H1 (cell line): ENCODE data around the gene DOCK1. TPM values are rescaled to one million over a fixed set of nuclear protein-coding genes. Genes with fewer than 3 reads are reported as not detected.

Experiments
- CTCF ChIA-PET: fragments of 300-600 bp; sonication (Branson Sonifier 250); formaldehyde crosslinking; loops from one replicate; lab custom pipeline; 2021; ENCODE audit not compliant: partially characterized antibody; lab: Charles Lee
- POLR2A ChIA-PET: fragments of 300-600 bp; sonication (Branson Sonifier 250); formaldehyde crosslinking; loops from one replicate; lab custom pipeline; 2021; ENCODE audit warnings: inconsistent platforms; ENCODE audit not compliant: partially characterized antibody; lab: Charles Lee
- DNase-seq, 2 experiments: peaks; one replicate each; pipeline versions ENCODE4 v3.0.0 to v3.0.0-alpha.2; 2010 to 2022; ENCODE audit warnings: low spot score in 2 of 2, low read depth in 1 of 2, mixed read lengths in 1 of 2
- FAIRE-seq: peaks from 2 replicates; lab custom pipeline; 2011; peaks lifted over from hg19 to GRCh38; lab: Jason Lieb, UNC
- H2AFZ ChIP-seq: 2 replicates; pipeline ENCODE4 v1.8.1; 2012; ENCODE audit warnings: low read length, inconsistent platforms
- H2AK5ac ChIP-seq: 2 replicates; pipeline ENCODE4 v1.6.1; 2013; ENCODE audit warnings: low read depth, low read length
- H2BK120ac ChIP-seq: replicated peaks from 2 replicates; pipeline ENCODE3; 2013; ENCODE audit warnings: low read depth, low read length, inconsistent platforms
- H2BK12ac ChIP-seq: 2 replicates; pipeline ENCODE4 v1.6.1; 2013; ENCODE audit warnings: low read depth, low read length
- H2BK15ac ChIP-seq: 2 replicates; pipeline ENCODE4 v1.6.1; 2013; ENCODE audit warnings: low read length
- H2BK20ac ChIP-seq: 2 replicates; pipeline ENCODE4 v1.6.1; 2013; ENCODE audit warnings: low read length
- H2BK5ac ChIP-seq: 2 replicates; pipeline ENCODE4 v1.6.1; 2013; ENCODE audit warnings: low read depth, low read length
- H3K14ac ChIP-seq: 2 replicates; pipeline ENCODE4 v1.6.1; 2013; ENCODE audit warnings: inconsistent platforms; ENCODE audit not compliant: insufficient read length
- H3K18ac ChIP-seq: 2 replicates; pipeline ENCODE4 v1.6.1; 2013; ENCODE audit warnings: low read length; ENCODE audit errors: extremely low read depth
- H3K23ac ChIP-seq: 2 replicates; pipeline ENCODE4 v1.6.1; 2013; ENCODE audit warnings: inconsistent platforms; ENCODE audit not compliant: insufficient read length
- H3K23me2 ChIP-seq: 2 replicates; pipeline ENCODE4 v1.6.1; 2013; ENCODE audit warnings: low read depth, low read length
- H3K27ac ChIP-seq: 2 replicates; pipeline ENCODE4 v1.6.1; 2011; ENCODE audit warnings: low read depth, low read length, inconsistent platforms
- H3K27me3 ChIP-seq, 4 experiments: replicated peaks in 1 of 4; 1 replicate in 1 of 4; 2 replicates in 3 of 4; pipeline versions ENCODE4 v1.6.1 to v1.8.1; 2011 to 2013; ENCODE audit warnings: low read length in 3 of 4, mild to moderate bottlenecking in 3 of 4, inconsistent platforms in 2 of 4, mixed read lengths in 2 of 4, moderate library complexity in 1 of 4; ENCODE audit not compliant: control insufficient read depth in 3 of 4, insufficient read depth in 3 of 4; ENCODE audit errors: extremely low read depth in 1 of 4
- H3K36me3 ChIP-seq, 4 experiments: 2 replicates each; pipeline versions ENCODE4 v1.6.1 to v1.8.1; 2011 to 2013; ENCODE audit warnings: mild to moderate bottlenecking in 4 of 4, low read length in 3 of 4, moderate library complexity in 2 of 4, control low read depth in 1 of 4, inconsistent platforms in 1 of 4; ENCODE audit not compliant: insufficient read depth in 4 of 4, control insufficient read depth in 2 of 4
- H3K4ac ChIP-seq: replicated peaks from 2 replicates; pipeline ENCODE3; 2013; ENCODE audit warnings: low read length, low read depth, mixed read lengths, inconsistent platforms; ENCODE audit not compliant: insufficient read length
- H3K4me1 ChIP-seq, 4 experiments: replicated peaks in 1 of 4; 1 replicate in 1 of 4; 2 replicates in 3 of 4; pipeline versions ENCODE4 v1.6.1 to v1.8.1; 2011 to 2013; ENCODE audit warnings: low read length in 3 of 4, inconsistent platforms in 2 of 4, mixed read lengths in 1 of 4; ENCODE audit not compliant: insufficient read depth in 4 of 4, control insufficient read depth in 3 of 4
- H3K4me2 ChIP-seq, 2 experiments: 2 replicates each; pipeline versions ENCODE4 v1.6.1 to v1.8.1; 2011 to 2013; ENCODE audit warnings: low read depth in 2 of 2, low read length in 2 of 2, control low read depth in 1 of 2, inconsistent platforms in 1 of 2, mild to moderate bottlenecking in 1 of 2; ENCODE audit not compliant: insufficient read depth in 1 of 2
- H3K4me3 ChIP-seq, 4 experiments: fragments of 200-600, 300-600 bp in 1 of 4; sonication (generic), shearing (Covaris generic), sonication (Bioruptor Twin) in 1 of 4; 2 replicates each; pipeline versions ENCODE4 v1.5.1 to v1.8.1; 2011 to 2016; ENCODE audit warnings: low read length in 4 of 4, low read depth in 3 of 4, control low read depth in 2 of 4, inconsistent platforms in 2 of 4, mild to moderate bottlenecking in 2 of 4, mixed read lengths in 1 of 4, moderate library complexity in 1 of 4; ENCODE audit not compliant: insufficient read depth in 2 of 4; ENCODE audit errors: extremely low read depth in 1 of 4
- H3K56ac ChIP-seq: replicated peaks from 2 replicates; pipeline ENCODE3; 2013; ENCODE audit warnings: low read depth, mild to moderate bottlenecking, mixed read lengths, low read length, inconsistent platforms; ENCODE audit not compliant: insufficient read length
- H3K79me1 ChIP-seq: 2 replicates; pipeline ENCODE4 v1.6.1; 2013; ENCODE audit warnings: low read depth, low read length, control low read depth
- H3K79me2 ChIP-seq, 2 experiments: 2 replicates each; pipeline versions ENCODE4 v1.6.1 to v1.8.1; 2012 to 2013; ENCODE audit warnings: low read length in 2 of 2, mild to moderate bottlenecking in 2 of 2, inconsistent platforms in 1 of 2; ENCODE audit not compliant: insufficient read depth in 2 of 2, control insufficient read depth in 1 of 2
- H3K9ac ChIP-seq, 4 experiments: replicated peaks in 1 of 4; 1 replicate in 1 of 4; 2 replicates in 3 of 4; pipeline versions ENCODE4 v1.6.1 to v1.8.1; 2011 to 2013; ENCODE audit warnings: low read depth in 3 of 4, low read length in 3 of 4, control low read depth in 2 of 4, mild to moderate bottlenecking in 2 of 4, moderate library complexity in 2 of 4, inconsistent platforms in 1 of 4; ENCODE audit errors: extremely low read depth in 1 of 4
- H3K9me3 ChIP-seq, 2 experiments: 2 replicates each; pipeline versions ENCODE4 v1.6.1 to v1.8.1; 2012 to 2013; ENCODE audit warnings: mild to moderate bottlenecking in 2 of 2, moderate library complexity in 2 of 2, control low read depth in 1 of 2, inconsistent platforms in 1 of 2, low read depth in 1 of 2, low read length in 1 of 2, mixed read lengths in 1 of 2; ENCODE audit not compliant: insufficient read depth in 2 of 2
- H4K20me1 ChIP-seq, 2 experiments: replicated peaks in 1 of 2; 2 replicates each; pipeline versions ENCODE3 to v1.8.1; 2011 to 2013; ENCODE audit warnings: inconsistent platforms in 2 of 2, low read length in 2 of 2, mild to moderate bottlenecking in 1 of 2; ENCODE audit not compliant: insufficient read depth in 2 of 2, control insufficient read depth in 1 of 2
- H4K5ac ChIP-seq: 2 replicates; pipeline ENCODE4 v1.6.1; 2013; ENCODE audit warnings: low read length, low read depth, mixed read lengths, inconsistent platforms; ENCODE audit not compliant: insufficient read length
- H4K8ac ChIP-seq: 2 replicates; pipeline ENCODE4 v1.8.0; 2013; ENCODE audit warnings: mild to moderate bottlenecking, moderate library complexity, low read length, inconsistent platforms; ENCODE audit not compliant: insufficient read depth; ENCODE audit errors: extremely low read depth
- H4K91ac ChIP-seq: replicated peaks from 2 replicates; pipeline ENCODE3; 2013; ENCODE audit warnings: low read length, mixed read lengths, inconsistent platforms; ENCODE audit not compliant: insufficient read length
- ATF2 ChIP-seq: IDR thresholded peaks from 2 replicates; pipeline ENCODE4 v1.6.1; 2012; ENCODE audit warnings: low read length, inconsistent platforms
- BCL11A ChIP-seq, 2 experiments: IDR thresholded peaks; one replicate each; pipeline ENCODE4 v1.6.1; 2011; ENCODE audit warnings: low read depth in 2 of 2, low read length in 2 of 2, mild to moderate bottlenecking in 2 of 2
- BRCA1 ChIP-seq: IDR thresholded peaks from 2 replicates; pipeline ENCODE4 v1.6.1; 2012; ENCODE audit warnings: low read depth, low read length, improper control_type of control experiment
- HDAC2 ChIP-seq, 2 experiments: fragments of 300-600 bp in 1 of 2; sonication (generic) in 1 of 2; IDR thresholded peaks; 2 replicates each; pipeline ENCODE4 v1.6.1; 2011 to 2012; ENCODE audit warnings: low read depth in 2 of 2, low read length in 2 of 2, mild to moderate bottlenecking in 2 of 2, moderate library complexity in 2 of 2, borderline replicate concordance in 1 of 2, inconsistent platforms in 1 of 2
- SAP30 ChIP-seq: fragments of 300-600 bp; sonication (generic); IDR thresholded peaks from 2 replicates; pipeline ENCODE4 v1.7.1; 2012; ENCODE audit warnings: low read length, moderate library complexity, mild to moderate bottlenecking, inconsistent platforms; ENCODE audit not compliant: insufficient read depth, insufficient replicate concordance
- SP4 ChIP-seq: IDR thresholded peaks from 2 replicates; pipeline ENCODE4 v1.6.1; 2012; ENCODE audit warnings: low read length, inconsistent platforms
- SUZ12 ChIP-seq: fragments of 200-600 bp; sonication (generic); IDR thresholded peaks from 2 replicates; pipeline ENCODE4 v1.6.1; 2012; ENCODE audit warnings: mild to moderate bottlenecking, inconsistent platforms, low read length, moderate library complexity, mixed read lengths
- YY1 ChIP-seq: IDR thresholded peaks from 2 replicates; pipeline ENCODE4 v1.6.1; 2011; ENCODE audit warnings: low read depth, mild to moderate bottlenecking, low read length
- whole genome bisulfite sequencing, 2 experiments: shearing (Covaris generic) in 1 of 2; methylation state at CpG; one replicate each; pipeline versions ENCODE4 v1.1.6 to v1.1.7; 2013 to 2015; ENCODE audit warnings: low lambda C conversion rate in 2 of 2, mixed read lengths in 2 of 2, inconsistent platforms in 1 of 2, low coverage in 1 of 2, missing lambda C conversion rate in 1 of 2; ENCODE audit not compliant: insufficient replicate concordance in 2 of 2, insufficient coverage in 1 of 2, insufficient read length in 1 of 2; ENCODE audit errors: extremely low coverage in 1 of 2, missing lambda C conversion rate in 1 of 2; 5-methylcytosine and 5-hydroxymethylcytosine counted together
- polyA plus RNA-seq, 7 experiments: library from polyadenylated mRNA; depleted of rRNA in 3 of 7; stranded (reverse) in 5 of 7; unstranded in 2 of 7; fragments of >200 nt in 5 of 7; fragments of 200-250 nt in 2 of 7; gene quantifications; 1 replicate in 5 of 7; 2 replicates in 1 of 7; 4 replicates in 1 of 7; pipeline versions ENCODE4 v1.2.1 to v1.2.3, GENCODE V29; 2011 to 2013; ENCODE audit warnings: missing spikeins in 2 of 7, mixed read lengths in 2 of 7
- total RNA-seq: library from RNA; stranded (reverse); fragmentation: NEBNext Ultra II Directional; extraction: Animal tissue kit (Norgen Biotek cat#: 25700); gene quantifications from 2 replicates; pipeline ENCODE4 v1.2.1, GENCODE V29; 2021
- TF ChIP-seq, protein P1 (sequence below), 3 experiments: IDR thresholded peaks; 1 replicate in 2 of 3; 2 replicates in 1 of 3; pipeline versions ENCODE4 v1.5.1 to v1.6.1; 2011; ENCODE audit warnings: low read length in 3 of 3, mild to moderate bottlenecking in 3 of 3, inconsistent platforms in 2 of 3, low read depth in 1 of 3, moderate library complexity in 1 of 3; ENCODE audit not compliant: insufficient read depth in 1 of 3; ENCODE audit errors: control extremely low read depth in 1 of 3

DOCK1 gene
- total and polyA plus RNA-seq, 2 of the 8 experiments (the other 6 are each of a cell fraction or from before 2014, with no cell fraction given): 11.6 to 53.0 TPM

GRCh38 chr10:127082651-127083050, 177.4 kb downstream of the DOCK1 start:
- CTCF ChIA-PET: no interaction called here
- H3K36me3 ChIP-seq: no peaks in the 10 kb centered on the region; a peak in 3 of 8 replicates
- TF ChIP-seq, protein P1, sequence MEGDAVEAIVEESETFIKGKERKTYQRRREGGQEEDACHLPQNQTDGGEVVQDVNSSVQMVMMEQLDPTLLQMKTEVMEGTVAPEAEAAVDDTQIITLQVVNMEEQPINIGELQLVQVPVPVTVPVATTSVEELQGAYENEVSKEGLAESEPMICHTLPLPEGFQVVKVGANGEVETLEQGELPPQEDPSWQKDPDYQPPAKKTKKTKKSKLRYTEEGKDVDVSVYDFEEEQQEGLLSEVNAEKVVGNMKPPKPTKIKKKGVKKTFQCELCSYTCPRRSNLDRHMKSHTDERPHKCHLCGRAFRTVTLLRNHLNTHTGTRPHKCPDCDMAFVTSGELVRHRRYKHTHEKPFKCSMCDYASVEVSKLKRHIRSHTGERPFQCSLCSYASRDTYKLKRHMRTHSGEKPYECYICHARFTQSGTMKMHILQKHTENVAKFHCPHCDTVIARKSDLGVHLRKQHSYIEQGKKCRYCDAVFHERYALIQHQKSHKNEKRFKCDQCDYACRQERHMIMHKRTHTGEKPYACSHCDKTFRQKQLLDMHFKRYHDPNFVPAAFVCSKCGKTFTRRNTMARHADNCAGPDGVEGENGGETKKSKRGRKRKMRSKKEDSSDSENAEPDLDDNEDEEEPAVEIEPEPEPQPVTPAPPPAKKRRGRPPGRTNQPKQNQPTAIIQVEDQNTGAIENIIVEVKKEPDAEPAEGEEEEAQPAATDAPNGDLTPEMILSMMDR (IDR thresholded peaks at IDR 0.05; ENCODE audit: control extremely low read depth in 1 of 3, insufficient read depth in 1 of 3, low read depth in 1 of 3, low read length in 3 of 3): no peak
- TF ChIP-seq BCL11A (IDR thresholded peaks at IDR 0.05; ENCODE audit: low read depth in 2 of 2, low read length in 2 of 2) (no peak), HDAC2 (IDR thresholded peaks at IDR 0.05; ENCODE audit: borderline replicate concordance in 1 of 2, low read depth in 2 of 2, low read length in 2 of 2) (no peak), SAP30 (no peak), SUZ12 (no peak), YY1 (no peak), SP4 (no peak), ATF2 (no peak), BRCA1 (no peak)

More at GRCh38 chr10:127082651-127083050, 177.4 kb downstream of the DOCK1 start:
- H3K9ac ChIP-seq: no peak overlapping the region
- no peak overlapping the region for H2BK5ac ChIP-seq
- no peak overlapping the region for H3K14ac ChIP-seq
- no peak overlapping the region for H2AK5ac ChIP-seq
- no peak overlapping the region for H3K4me3 ChIP-seq
- H4K5ac ChIP-seq: no peak overlapping the region
- POLR2A ChIA-PET: no interaction called here
- H2BK20ac ChIP-seq: no peak overlapping the region
- H3K27ac ChIP-seq: no peak overlapping the region; the same call in 1 of the 2 replicates
- no peak overlapping the region for H3K4me2 ChIP-seq
- H4K20me1 ChIP-seq: no peaks in the 10 kb centered on the region
- no peak overlapping the region for H2AFZ ChIP-seq
- no peak overlapping the region for H4K8ac ChIP-seq
- H3K79me1 ChIP-seq: no peaks in the 10 kb centered on the region
- 0 out of 2 replicates have a peak overlapping the region, but pooled peaks have one; percentile 5 for H2BK12ac ChIP-seq
- H2BK15ac ChIP-seq: no peak overlapping the region
- H3K27me3 ChIP-seq: no peaks in the 10 kb centered on the region
- H3K9me3 ChIP-seq: no peaks in the 10 kb centered on the region
- no peaks in the 10 kb centered on the region for H3K79me2 ChIP-seq
- no peak overlapping the region for H3K56ac ChIP-seq
- H2BK120ac ChIP-seq: no peak overlapping the region
- WGBS, 2 experiments: 92% methylated on average over 4 of the region's 4 CpGs; no CpG with 5 or more reads in 1 of the 2 experiments
- H3K4ac ChIP-seq: no peak overlapping the region
- FAIRE-seq (no peak), DNase-seq (no peak)
- H3K4me1 ChIP-seq: no peaks in the 10 kb centered on the region
- no peaks in the 10 kb centered on the region for H3K23me2 ChIP-seq
- no peak overlapping the region for H4K91ac ChIP-seq
- H3K23ac ChIP-seq: no peak overlapping the region
- H3K18ac ChIP-seq: no peak overlapping the region
